Omental fat pad (tissue), 4 donors: Measurements from ENCODE around the gene CDKN2A. TPM values are rescaled to one million over a fixed set of nuclear protein-coding genes. Genes with fewer than 3 reads are reported as not detected.
A peak's percentile ranks its signal among the peaks of the same experiment; 100 is the strongest.

Experiments used
- ATAC-seq: fragments of 150-250 bp; one replicate; pipeline ENCODE4 v1.9.1; 2016; ENCODE audit warnings: mild to moderate bottlenecking, moderate library complexity; ENCODE audit not compliant: low FRiP score
- DNase-seq: peaks from one replicate; pipeline ENCODE4 v3.0.0-alpha.2; 2019; ENCODE audit warnings: low spot score
- total RNA-seq, 4 donors: library from RNA; depleted of rRNA; stranded (reverse); fragments of >200 nt; gene quantifications; one replicate each; pipeline ENCODE4 v1.1.0, GENCODE V29; 2016
- TF ChIP-seq, protein P1 (sequence below), 3 donors: fragments of 450-650 bp; IDR thresholded peaks; one replicate each; pipeline ENCODE4 v1.5.1; 2016 to 2017; ENCODE audit warnings: antibody characterized with exemption in 3 of 3, mild to moderate bottlenecking in 3 of 3, moderate library complexity in 2 of 3

The CDKN2A gene
- total RNA-seq, 4 donors from 2014 or later: 0.72 to 3.0 (median 1.8) TPM

DNA sequence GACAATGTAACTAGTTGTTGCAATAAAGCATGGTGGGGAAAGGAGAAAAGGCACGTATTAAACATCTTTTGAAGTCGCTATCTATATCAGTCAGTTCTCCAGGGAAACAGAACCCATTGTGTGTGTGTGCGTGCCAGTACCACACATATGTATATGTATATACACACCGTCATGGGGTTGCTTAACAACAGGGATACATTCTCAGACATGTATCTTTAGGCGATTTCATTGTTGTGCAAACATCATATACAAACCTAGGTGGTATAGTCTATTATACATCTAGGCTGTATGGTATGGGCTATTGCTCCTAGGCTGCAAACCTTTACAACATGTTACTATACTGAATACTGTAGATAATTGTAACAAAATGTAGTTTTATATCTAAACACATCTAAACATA lies 2.7 kb upstream of the CDKN2A start:
- no peak for DNase-seq
- TF ChIP-seq, protein P1, sequence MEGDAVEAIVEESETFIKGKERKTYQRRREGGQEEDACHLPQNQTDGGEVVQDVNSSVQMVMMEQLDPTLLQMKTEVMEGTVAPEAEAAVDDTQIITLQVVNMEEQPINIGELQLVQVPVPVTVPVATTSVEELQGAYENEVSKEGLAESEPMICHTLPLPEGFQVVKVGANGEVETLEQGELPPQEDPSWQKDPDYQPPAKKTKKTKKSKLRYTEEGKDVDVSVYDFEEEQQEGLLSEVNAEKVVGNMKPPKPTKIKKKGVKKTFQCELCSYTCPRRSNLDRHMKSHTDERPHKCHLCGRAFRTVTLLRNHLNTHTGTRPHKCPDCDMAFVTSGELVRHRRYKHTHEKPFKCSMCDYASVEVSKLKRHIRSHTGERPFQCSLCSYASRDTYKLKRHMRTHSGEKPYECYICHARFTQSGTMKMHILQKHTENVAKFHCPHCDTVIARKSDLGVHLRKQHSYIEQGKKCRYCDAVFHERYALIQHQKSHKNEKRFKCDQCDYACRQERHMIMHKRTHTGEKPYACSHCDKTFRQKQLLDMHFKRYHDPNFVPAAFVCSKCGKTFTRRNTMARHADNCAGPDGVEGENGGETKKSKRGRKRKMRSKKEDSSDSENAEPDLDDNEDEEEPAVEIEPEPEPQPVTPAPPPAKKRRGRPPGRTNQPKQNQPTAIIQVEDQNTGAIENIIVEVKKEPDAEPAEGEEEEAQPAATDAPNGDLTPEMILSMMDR (IDR thresholded peaks at IDR 0.05): no peak
- no peak for ATAC-seq

- TF ChIP-seq, protein P1 (IDR thresholded peaks at IDR 0.05): no peak
- no peak for DNase-seq
- no peak for ATAC-seq
Measured at GRCh38 chr9:21996438-21996837, 2.2 kb upstream of the CDKN2A start.

DNA sequence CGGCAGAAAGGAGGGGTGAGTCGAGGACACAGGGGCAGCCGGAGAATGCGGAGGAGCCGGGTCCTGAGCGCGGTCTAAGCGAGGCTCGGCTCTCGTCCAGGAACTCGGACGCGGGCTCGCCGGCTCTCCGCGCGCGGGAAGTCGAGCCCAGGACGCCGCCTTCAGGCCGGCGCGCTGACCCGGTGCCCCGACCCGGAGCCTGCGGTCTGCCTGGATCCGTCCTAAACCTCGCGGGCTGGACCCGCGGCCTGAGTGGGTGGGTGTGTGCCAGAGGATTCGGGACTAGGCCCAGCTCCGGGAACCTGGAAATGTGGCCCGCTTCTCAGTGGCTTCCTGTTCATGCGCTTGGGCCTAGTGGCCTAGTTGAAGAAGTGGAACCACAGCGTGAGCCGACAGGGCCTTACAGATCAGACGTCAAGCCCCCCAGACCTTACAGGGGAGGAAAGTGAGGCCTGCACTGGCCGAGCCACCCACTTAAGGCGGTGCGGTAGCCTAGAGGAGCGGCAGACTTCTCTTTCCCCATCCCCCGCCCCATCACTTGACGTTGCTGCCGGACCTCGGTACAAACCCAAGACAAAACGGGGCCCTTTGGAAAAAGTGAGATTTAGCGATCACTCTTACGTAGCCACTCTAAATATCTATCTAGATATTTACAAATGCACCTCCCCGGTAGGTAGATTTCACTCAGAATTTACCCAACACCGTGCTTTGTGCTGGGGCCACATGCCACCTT lies 1.6 kb upstream of the CDKN2A start:
- peak; percentile 64 for ATAC-seq
- TF ChIP-seq, protein P1 (IDR thresholded peaks at IDR 0.05): no peak
- DNase-seq: no peak

DNA sequence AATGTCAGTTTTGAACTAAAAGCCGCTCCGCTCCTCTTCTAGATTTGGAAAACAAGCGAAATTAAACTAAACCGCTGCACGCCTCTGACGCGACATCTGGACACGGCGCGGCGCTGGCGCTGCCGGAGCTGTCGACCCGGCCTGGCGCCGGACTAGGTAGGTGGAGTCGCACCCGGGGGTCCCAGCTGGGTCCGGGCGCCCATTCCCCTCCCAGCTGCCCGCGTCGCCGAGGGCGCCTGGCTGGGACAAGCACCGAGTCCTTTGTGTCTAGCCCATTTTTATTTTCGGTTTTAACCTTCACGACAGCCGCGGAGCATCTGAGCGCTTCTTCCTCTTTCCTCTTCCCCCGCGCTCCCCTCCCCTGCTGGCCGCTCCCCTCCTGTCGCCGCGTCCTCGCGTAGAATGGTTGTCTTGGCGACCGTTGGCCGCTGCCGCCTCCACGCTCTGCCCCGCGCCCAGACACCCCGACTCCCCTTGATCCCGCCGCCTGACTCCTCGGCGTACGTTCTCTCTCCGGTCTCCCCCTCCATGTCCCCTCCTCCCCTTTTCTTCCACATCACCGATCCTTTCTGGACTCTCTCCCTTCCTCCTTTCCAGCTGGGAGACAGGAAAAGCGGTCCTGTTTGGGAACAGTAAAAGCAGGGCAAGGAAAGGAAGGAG lies 944 bp upstream of the CDKN2A start:
- ATAC-seq: peak; percentile 76
- TF ChIP-seq, protein P1 (IDR thresholded peaks at IDR 0.05): no peak
- no peak for DNase-seq

- DNase-seq (no peak), ATAC-seq (peak; percentile 43)
- TF ChIP-seq, protein P1 (IDR thresholded peaks at IDR 0.05): no peak
Measured at GRCh38 chr9:21994556-21995005, 389 bp upstream of the CDKN2A start, which contains the start of gene CDKN2B-AS1. CDKN2B-AS1 (plus strand) TSS chr9:21994791.

DNA sequence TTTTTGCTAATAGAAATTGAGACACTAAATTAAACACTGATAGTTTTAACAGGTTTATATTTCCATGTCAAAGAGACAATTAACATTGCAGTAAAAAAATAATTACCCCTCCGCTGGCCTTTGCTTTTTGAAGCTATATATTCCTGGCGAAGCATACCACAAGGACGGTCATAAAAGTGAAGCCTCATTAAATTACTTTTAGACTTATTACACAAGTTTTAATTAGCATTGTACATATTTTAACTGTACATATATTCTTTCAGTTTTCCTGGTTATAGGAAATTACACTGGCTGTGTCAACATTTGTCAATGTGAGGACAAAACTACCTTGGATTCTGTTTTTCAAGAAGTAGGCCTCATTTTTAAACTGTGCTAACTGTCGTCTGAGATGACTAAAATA lies 1.2 kb downstream of the CDKN2A start:
- no peak for ATAC-seq
- no peak for DNase-seq
- TF ChIP-seq, protein P1 (IDR thresholded peaks at IDR 0.05): no peak
